Tibial nerve (tissue), 3 donors: ENCODE data around the gene SLC2A4RG.

Experiments used
- CTCF ChIP-seq, 5 experiments: fragments of 200-600 bp in 3 of 5; fragments of 450-650 bp in 2 of 5; sonication (generic) in 3 of 5; IDR thresholded peaks; one replicate each; pipeline ENCODE4 v1.5.1; 2016 to 2019; ENCODE audit warnings: antibody characterized with exemption in 5 of 5, mild to moderate bottlenecking in 3 of 5, moderate library complexity in 2 of 5
- POLR2A ChIP-seq, 2 donors: fragments of 450-650 bp; IDR thresholded peaks; one replicate each; pipeline ENCODE4 v1.6.1; 2017; ENCODE audit warnings: antibody characterized with exemption in 2 of 2, mild to moderate bottlenecking in 2 of 2, moderate library complexity in 2 of 2

- TF ChIP-seq POLR2A (IDR thresholded peaks at IDR 0.05) = no peak
- TF ChIP-seq CTCF (IDR thresholded peaks at IDR 0.05) = no peak
Observed at GRCh38 chr20:63773571-63774241, 34.1 kb downstream of the SLC2A4RG start.
